Activated CD4-positive, alpha-beta T cell treated with anti-CD3 and anti-CD28 coated beads for 4 hours (primary cell): Measurements from ENCODE around the gene CDK18.
"Not testable (repeated sequence)": the region's sequence is repeated elsewhere in the genome, so short reads cannot be mapped to it uniquely, and the experiment has no call there.

Source experiments
- DNase-seq, 2 donors: peaks; one replicate each; pipeline ENCODE4 v3.0.0-alpha.2; 2020

CDK18 gene

GRCh38 chr1:205504311-205505075 lies at the start of gene CDK18:
Gene CDK18, plus strand, starts transcription at chr1:205504669. Its CDS starts 18,499 bp downstream, at chr1:205523168.
- peak; percentile 38 to 49 for DNase-seq

- no peak for DNase-seq
These were observed 49.5 kb upstream of the CDK18 start for GRCh38 chr1:205454903-205455335.

GRCh38 chr1:205455581-205456382 lies 48.7 kb upstream of the CDK18 start, which contains the start of gene BLACAT1:
Gene BLACAT1, minus strand, starts transcription at chr1:205456045.
- no peak for DNase-seq

- DNase-seq: no peak
These were observed 48.0 kb upstream of the CDK18 start for GRCh38 chr1:205456383-205456867.

- no peak for DNase-seq
These were observed 47.4 kb upstream of the CDK18 start for GRCh38 chr1:205456868-205457745.

GRCh38 chr1:205458777-205459566 lies 45.5 kb upstream of the CDK18 start:
- DNase-seq: no peak

GRCh38 chr1:205465392-205465791 lies 39.1 kb upstream of the CDK18 start:
- no peak for DNase-seq

- DNase-seq: no peak
These were observed 37.8 kb upstream of the CDK18 start for GRCh38 chr1:205466595-205467220.

GRCh38 chr1:205470131-205470530 lies 34.3 kb upstream of the CDK18 start:
- no peak for DNase-seq

GRCh38 chr1:205472737-205473441 lies 31.6 kb upstream of the CDK18 start:
- no peak for DNase-seq

- DNase-seq: no peak
These were observed 31.0 kb upstream of the CDK18 start for GRCh38 chr1:205473475-205473874.

GRCh38 chr1:205473966-205474365 lies 30.5 kb upstream of the CDK18 start:
- no peak for DNase-seq

- DNase-seq: no peak
These were observed 29.9 kb upstream of the CDK18 start for GRCh38 chr1:205474571-205474970.

- no peak for DNase-seq
These were observed 28.6 kb upstream of the CDK18 start for GRCh38 chr1:205475855-205476254.

GRCh38 chr1:205476648-205477047 lies 27.8 kb upstream of the CDK18 start:
- DNase-seq: no peak

GRCh38 chr1:205477121-205477758 lies 27.2 kb upstream of the CDK18 start:
- no peak for DNase-seq

GRCh38 chr1:205477759-205478247 lies 26.7 kb upstream of the CDK18 start:
- DNase-seq: no peak

GRCh38 chr1:205478985-205479384 lies 25.5 kb upstream of the CDK18 start:
- not testable (repeated sequence) for DNase-seq

- DNase-seq: peak; percentile 35 to 43
These were observed 24.0 kb upstream of the CDK18 start for GRCh38 chr1:205480349-205480985.

- DNase-seq: no peak
These were observed 23.3 kb upstream of the CDK18 start for GRCh38 chr1:205481218-205481617.
